NCI-H146 (cell line): ENCODE data around the gene NIT1.

ENCODE experiments used
- DNase-seq: peaks from one replicate; lab custom pipeline; 2025; lab: John Stamatoyannopoulos, UW

Gene NIT1

GRCh38 chr1:161117759-161118581 lies at the start of gene NIT1, which contains the start of gene PFDN2:
Gene NIT1 (plus strand): TSS chr1:161118105. CDS start chr1:161118177, 72 bp downstream.
Gene PFDN2 (minus strand): TSS chr1:161118037. CDS start chr1:161118026, 11 bp downstream.
- DNase-seq = peak; percentile 86

- DNase-seq = no peak
These were observed 49.3 kb upstream of the NIT1 start for GRCh38 chr1:161068306-161069234.

- DNase-seq = no peak
These were observed 48.7 kb upstream of the NIT1 start for GRCh38 chr1:161069241-161069640.

GRCh38 chr1:161069731-161070270 lies 48.1 kb upstream of the NIT1 start, which contains the start of gene ARHGAP30:
Gene ARHGAP30 (minus strand): TSS chr1:161069891. CDS start chr1:161069624, 267 bp downstream.
- DNase-seq = no peak

GRCh38 chr1:161070761-161071160 lies 47.1 kb upstream of the NIT1 start:
- DNase-seq = no peak

GRCh38 chr1:161071886-161072371 lies 46.0 kb upstream of the NIT1 start:
- DNase-seq = peak; percentile 30

- no peak for DNase-seq
These were observed 45.0 kb upstream of the NIT1 start for GRCh38 chr1:161072751-161073449.

- DNase-seq = no peak
These were observed 44.3 kb upstream of the NIT1 start for GRCh38 chr1:161073474-161074121.

- DNase-seq = peak; percentile 28
These were observed 43.1 kb upstream of the NIT1 start for GRCh38 chr1:161074676-161075368.

- no peak for DNase-seq
These were observed 41.5 kb upstream of the NIT1 start for GRCh38 chr1:161076410-161076809.

- no peak for DNase-seq
These were observed 40.5 kb upstream of the NIT1 start for GRCh38 chr1:161077426-161077825.

- DNase-seq = no peak
These were observed 38.3 kb upstream of the NIT1 start for GRCh38 chr1:161079436-161080110.

- no peak for DNase-seq
These were observed 37.2 kb upstream of the NIT1 start for GRCh38 chr1:161080441-161081405.

GRCh38 chr1:161081519-161081918 lies 36.4 kb upstream of the NIT1 start:
- no peak for DNase-seq

- no peak for DNase-seq
These were observed 35.4 kb upstream of the NIT1 start for GRCh38 chr1:161082483-161082882.

- DNase-seq = no peak
These were observed 34.7 kb upstream of the NIT1 start for GRCh38 chr1:161082996-161083747.

GRCh38 chr1:161083748-161084596 lies 33.9 kb upstream of the NIT1 start:
- DNase-seq = no peak
